K562 (cell line): ENCODE data around the gene MIEF1. TPM values are rescaled to one million over a fixed set of nuclear protein-coding genes. Genes with fewer than 3 reads are reported as not detected.
A peak's percentile ranks its signal among the peaks of the same experiment; 100 is the strongest.

Experiments
- ARNT ChIP-seq, 2 experiments: fragments of 450-650 bp; IDR thresholded peaks; 2 replicates each; pipeline ENCODE4 v1.6.1; 2016; ENCODE audit warnings: mild to moderate bottlenecking in 1 of 2
- CXXC5 ChIP-seq: fragments of 250-450 bp; sonication (Bioruptor Pico); IDR thresholded peaks from 2 replicates; pipeline ENCODE4 v1.8.0; 2022; ENCODE audit warnings: inconsistent platforms, mild to moderate bottlenecking, moderate library complexity
- E2F1 ChIP-seq: sonication (generic); formaldehyde crosslinking; IDR thresholded peaks from 2 replicates; pipeline ENCODE4 v1.8.1; 2023; ENCODE audit warnings: mild to moderate bottlenecking, missing genetic modification reagents, moderate library complexity
- FOXP4 ChIP-seq: sonication (generic); formaldehyde crosslinking; IDR thresholded peaks from 2 replicates; pipeline ENCODE4 v1.8.0; 2022; ENCODE audit warnings: mild to moderate bottlenecking, missing genetic modification reagents, borderline replicate concordance
- MGA ChIP-seq: fragments of 450-650 bp; IDR thresholded peaks from 2 replicates; pipeline ENCODE4 v1.6.1; 2016; ENCODE audit warnings: mild to moderate bottlenecking, moderate library complexity
- OTX1 ChIP-seq: fragments of 450-650 bp; formaldehyde crosslinking; IDR thresholded peaks from 2 replicates; pipeline ENCODE4 v1.4.0; 2022; ENCODE audit warnings: mild to moderate bottlenecking
- SMARCE1 ChIP-seq: fragments of 450-650 bp; IDR thresholded peaks from 2 replicates; pipeline ENCODE4 v1.7.1; 2016; ENCODE audit warnings: mild to moderate bottlenecking
- STAG1 ChIP-seq: sonication (generic); formaldehyde crosslinking; IDR thresholded peaks from 2 replicates; pipeline ENCODE4 v1.5.0; 2020; ENCODE audit warnings: missing genetic modification reagents, borderline replicate concordance
- TRIM25 ChIP-seq: fragments of 450-650 bp; IDR thresholded peaks from 2 replicates; pipeline ENCODE4 v1.7.0; 2016; ENCODE audit warnings: borderline replicate concordance
- ZNF507 ChIP-seq: conservative IDR thresholded peaks from 2 replicates; pipeline ENCODE4 v1.6.1; 2017; ENCODE audit warnings: missing genetic modification characterization, missing compliant biosample characterization
- ZNF644 ChIP-seq: fragments of 200-800 bp; sonication (Bioruptor generic); IDR thresholded peaks from 2 replicates; pipeline ENCODE4 v1.6.1; 2016; ENCODE audit warnings: low read depth, missing genetic modification characterization, missing compliant biosample characterization
- polyA plus RNA-seq, 8 experiments: library from polyadenylated mRNA; depleted of rRNA in 4 of 8; stranded (reverse) in 5 of 8; unstranded in 3 of 8; fragments of >200 nt; fragmentation: Nextera tagmentation in 2 of 8; fragmentation: Illumina TruSeq in 1 of 8; extraction: Ambion mirVana in 2 of 8; extraction: Trizol in 1 of 8; gene quantifications; 2 replicates each; pipeline versions ENCODE4 v1.2.1 to v1.2.3, GENCODE V29; 2011 to 2014; ENCODE audit warnings: inconsistent platforms in 1 of 8, missing spikeins in 1 of 8
- total RNA-seq, 7 experiments: library from RNA; depleted of rRNA in 6 of 7; stranded (reverse); fragments of >200 nt in 6 of 7; fragmentation: Illumina TruSeq in 2 of 7; extraction: Trizol in 2 of 7; gene quantifications; 2 replicates each; pipeline versions ENCODE4 v1.2.1 to v1.2.3, GENCODE V29; 2011 to 2021; ENCODE audit warnings: low replicate concordance in 1 of 7

The MIEF1 gene
- total and polyA plus RNA-seq, 9 of the 15 experiments (the other 6 are each of a cell fraction or from before 2014, with no cell fraction given): 10.9 to 51.8 (median 25.5) TPM

GRCh38 chr22:39518996-39519680, 17.0 kb downstream of the MIEF1 start (continued):
- TF ChIP-seq MGA: no peak
- TF ChIP-seq STAG1 (CRISPR knock-in tag): no peak
- TF ChIP-seq ZNF644 (tag): no peak
- TF ChIP-seq CXXC5 (CRISPR knock-in tag): peak; percentile 44; the same call in 1 of the 2 replicates
- TF ChIP-seq E2F1 (CRISPR knock-in tag): no peak
- TF ChIP-seq SMARCE1: no peak
- TF ChIP-seq TRIM25: no peak
- peak; percentile 40 to 42; a peak in 1 of 4 replicates for TF ChIP-seq ARNT (IDR thresholded peaks at IDR 0.05)
- no peak for TF ChIP-seq OTX1 (CRISPR knock-in tag)
- 0 out of 2 replicates have a peak, but pooled peaks have one; percentile 22 for TF ChIP-seq FOXP4
- no peak for TF ChIP-seq ZNF507 (tag)
